GM23248 (cell line): ENCODE results near the gene DNHD1.

ENCODE experiments used
- EZH2 ChIP-seq: fragments of 200-600 bp; sonication (generic); IDR thresholded peaks from 2 replicates; pipeline ENCODE4 v1.6.1; 2018; ENCODE audit warnings: antibody characterized with exemption, mild to moderate bottlenecking; ENCODE audit not compliant: insufficient read depth, poor library complexity, severe bottlenecking
- EZH2phosphoT487 ChIP-seq: fragments of 200-600 bp; sonication (generic); IDR thresholded peaks from 2 replicates; pipeline ENCODE4 v1.6.1; 2018; ENCODE audit warnings: antibody characterized with exemption, moderate library complexity, mild to moderate bottlenecking, low read depth; ENCODE audit not compliant: insufficient read depth

DNA sequence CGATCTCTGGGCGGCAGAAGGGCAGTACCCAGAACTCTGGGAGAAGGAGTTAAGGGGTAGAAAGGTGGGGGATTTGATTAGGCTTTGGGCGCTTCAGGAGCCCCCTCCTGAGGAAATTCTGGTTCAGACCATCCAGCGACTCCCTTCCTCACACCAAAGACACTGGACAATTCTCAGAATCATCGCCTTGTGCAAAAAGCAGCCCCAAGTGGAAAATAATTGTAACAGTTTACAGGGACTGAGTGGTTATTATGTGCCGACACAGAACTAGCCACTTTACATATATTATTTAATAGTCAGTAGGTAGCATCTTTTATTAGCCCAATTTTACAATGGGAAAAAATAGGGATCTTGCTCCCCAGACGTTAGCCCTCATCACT, 22.7 kb upstream of the DNHD1 start:
- TF ChIP-seq EZH2 (no peak), EZH2phosphoT487 (no peak)
